ENCODE measurements around the gene STMP1.

DNA sequence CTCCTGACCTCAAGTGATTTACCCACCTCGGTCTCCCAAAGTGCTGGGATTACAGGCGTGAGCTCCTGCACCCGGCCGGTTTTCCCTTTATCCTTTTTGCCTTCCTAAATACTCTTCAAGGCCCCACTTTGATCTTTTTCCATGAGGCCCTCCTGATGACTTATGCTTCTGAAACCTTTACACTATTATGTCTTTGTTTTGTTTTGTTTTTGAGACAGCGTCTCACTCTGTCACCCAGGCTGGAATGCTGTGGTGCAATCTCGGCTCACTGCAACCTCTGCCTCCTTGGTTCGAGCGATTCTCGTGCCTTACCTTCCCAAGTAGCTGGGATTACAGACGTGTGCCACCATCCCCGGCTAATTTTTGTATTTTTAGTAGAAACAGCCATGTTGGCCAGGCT lies 3.8 kb downstream of the STMP1 start:
- TF ChIP-seq, protein P1, sequence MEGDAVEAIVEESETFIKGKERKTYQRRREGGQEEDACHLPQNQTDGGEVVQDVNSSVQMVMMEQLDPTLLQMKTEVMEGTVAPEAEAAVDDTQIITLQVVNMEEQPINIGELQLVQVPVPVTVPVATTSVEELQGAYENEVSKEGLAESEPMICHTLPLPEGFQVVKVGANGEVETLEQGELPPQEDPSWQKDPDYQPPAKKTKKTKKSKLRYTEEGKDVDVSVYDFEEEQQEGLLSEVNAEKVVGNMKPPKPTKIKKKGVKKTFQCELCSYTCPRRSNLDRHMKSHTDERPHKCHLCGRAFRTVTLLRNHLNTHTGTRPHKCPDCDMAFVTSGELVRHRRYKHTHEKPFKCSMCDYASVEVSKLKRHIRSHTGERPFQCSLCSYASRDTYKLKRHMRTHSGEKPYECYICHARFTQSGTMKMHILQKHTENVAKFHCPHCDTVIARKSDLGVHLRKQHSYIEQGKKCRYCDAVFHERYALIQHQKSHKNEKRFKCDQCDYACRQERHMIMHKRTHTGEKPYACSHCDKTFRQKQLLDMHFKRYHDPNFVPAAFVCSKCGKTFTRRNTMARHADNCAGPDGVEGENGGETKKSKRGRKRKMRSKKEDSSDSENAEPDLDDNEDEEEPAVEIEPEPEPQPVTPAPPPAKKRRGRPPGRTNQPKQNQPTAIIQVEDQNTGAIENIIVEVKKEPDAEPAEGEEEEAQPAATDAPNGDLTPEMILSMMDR (optimal IDR thresholded peaks at IDR 0.05 in 1 of 3, IDR thresholded peaks at IDR 0.05 in 1 of 3, conservative IDR thresholded peaks at IDR 0.05 in 1 of 3; ENCODE audit: extremely low read depth in 1 of 3, insufficient read depth in 2 of 3, low read length in 3 of 3), result no peak
- no peak for TF ChIP-seq EZH2 (IDR thresholded peaks at IDR 0.05; ENCODE audit: low read length)

Data from keratinocyte (primary cell).